ENCODE data around the gene LRRC7.

DNA sequence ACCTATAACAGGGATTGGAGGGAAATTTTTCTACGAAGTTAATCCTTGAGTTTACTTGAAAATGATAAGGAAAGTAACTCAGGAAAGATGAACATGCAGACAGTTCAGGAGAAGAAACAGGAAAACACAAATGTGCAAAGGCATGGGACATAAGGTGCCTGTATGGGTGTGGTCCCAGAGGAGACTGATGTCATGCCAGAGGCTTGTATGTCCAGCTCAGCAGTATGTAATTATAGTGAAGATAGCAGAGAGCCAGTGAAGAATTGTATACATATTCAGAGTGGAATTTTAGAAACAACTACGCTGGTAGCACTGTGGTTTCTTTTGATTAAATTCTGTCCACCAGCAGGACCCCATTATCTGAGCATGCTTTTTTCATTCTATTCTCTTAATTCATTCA is 179.5 kb downstream of the LRRC7 start:
- TF ChIP-seq POLR2A (IDR thresholded peaks at IDR 0.05) (no peak), CTCF (IDR thresholded peaks at IDR 0.05) (no peak)
